Activated naive CD4-positive, alpha-beta T cell treated with anti-CD3 and anti-CD28 coated beads, Interleukin-2, amount 50 U/mL, for 72 hours (primary cell): ENCODE measurements around the gene ATXN8OS. TPM values are rescaled to one million over a fixed set of nuclear protein-coding genes. Genes with fewer than 3 reads are reported as not detected.
"Not testable (repeated sequence)": the region's sequence is repeated elsewhere in the genome, so short reads cannot be mapped to it uniquely, and the experiment has no call there.

ENCODE experiments used
- ATAC-seq, 2 donors: fragments of 150-1000 bp; cut with Tn5 transposase; 2 replicates each; pipeline ENCODE4 v1.10.0; 2021; ENCODE audit warnings: mild to moderate bottlenecking in 2 of 2, moderate library complexity in 2 of 2
- DNase-seq, 2 donors: peaks; one replicate each; pipeline ENCODE4 v3.0.0; 2021 to 2022; ENCODE audit warnings: low spot score in 2 of 2
- H3K27ac Mint-ChIP-seq, 2 donors: one replicate each; pipeline ENCODE4 v1.8.0; 2022; ENCODE audit warnings: mild to moderate bottlenecking in 2 of 2, mixed read lengths in 2 of 2
- H3K36me3 Mint-ChIP-seq, 2 donors: one replicate each; pipeline ENCODE4 v1.8.0; 2022; ENCODE audit warnings: mixed read lengths in 2 of 2
- H3K9me3 Mint-ChIP-seq, 2 donors: one replicate each; pipeline ENCODE4 v1.8.0; 2022; ENCODE audit warnings: mixed read lengths in 2 of 2
- total RNA-seq, 2 donors: library from RNA; stranded (reverse); gene quantifications; one replicate each; pipeline ENCODE4 v1.2.3, GENCODE V29; 2022

The ATXN8OS gene
- not detected for total RNA-seq

GRCh38 chr13:70107498-70108281 lies at the start of gene ATXN8OS:
ATXN8OS (plus strand) TSS chr13:70107826.
- ATAC-seq (no peak), DNase-seq (no peak)
- Mint-ChIP-seq H3K9me3 (peaks cover 14 to 22% of the 10 kb centered on the region in 2 donors), H3K27ac (no peak within 1 kb of the TSS), H3K36me3 (no peaks in the 10 kb centered on the region)

DNA sequence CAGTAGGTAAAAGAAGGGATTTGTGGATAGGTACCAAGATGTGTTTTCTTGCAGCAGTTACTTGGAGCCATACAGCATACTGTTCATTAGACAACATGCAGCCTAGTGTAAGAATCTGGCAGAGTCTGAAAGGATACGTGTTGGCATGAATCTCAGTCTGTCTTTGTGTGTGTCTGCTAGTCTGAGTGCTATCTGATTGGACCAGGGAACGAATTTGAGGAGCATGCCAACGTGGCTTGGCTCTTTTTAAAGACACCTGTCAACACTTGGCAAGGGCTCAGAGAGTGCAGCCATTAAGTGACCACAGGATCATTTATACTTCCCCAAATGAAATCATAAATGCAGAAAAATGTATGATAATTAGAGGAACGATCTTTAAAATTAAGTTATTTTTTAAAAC lies 27.6 kb upstream of the ATXN8OS start:
- H3K27ac Mint-ChIP-seq: no peak overlapping the region
- peaks cover 7 to 9% of the 10 kb centered on the region in 2 donors for H3K9me3 Mint-ChIP-seq
- ATAC-seq (no peak), DNase-seq (no peak)
- H3K36me3 Mint-ChIP-seq: peaks cover 0 to 3% of the 10 kb centered on the region in 2 donors

- ATAC-seq: no peak
- Mint-ChIP-seq H3K36me3 (peaks cover 0 to 5% of the 10 kb centered on the region in 2 donors), H3K27ac (no peak overlapping the region), H3K9me3 (peaks cover 19 to 23% of the 10 kb centered on the region in 2 donors)
- no peak for DNase-seq
Observed at GRCh38 chr13:70087247-70087646, 20.4 kb upstream of the ATXN8OS start.

DNA sequence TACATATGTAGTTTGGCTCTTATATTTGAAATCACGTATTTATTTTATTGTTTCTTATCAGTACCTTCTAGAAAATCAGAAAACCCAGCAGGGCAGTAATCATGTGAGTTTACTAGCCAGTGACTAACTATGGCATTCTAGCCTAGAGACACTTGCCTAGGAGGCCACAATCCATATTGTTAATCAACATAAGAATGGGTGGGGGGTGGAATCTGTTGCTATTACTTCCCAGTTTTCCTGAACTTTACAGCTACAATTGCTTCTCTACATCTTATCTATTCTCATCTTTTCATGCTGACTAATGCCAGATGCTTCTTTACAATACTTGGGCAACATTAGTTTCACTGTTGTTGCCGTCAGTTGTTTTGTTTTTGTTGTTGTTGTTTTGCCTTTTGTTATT lies 18.7 kb upstream of the ATXN8OS start:
- Mint-ChIP-seq H3K27ac (no peak overlapping the region), H3K9me3 (peaks cover 19 to 23% of the 10 kb centered on the region in 2 donors), H3K36me3 (peaks cover 0 to 5% of the 10 kb centered on the region in 2 donors)
- ATAC-seq (no peak), DNase-seq (no peak)

- peaks cover 15 to 23% of the 10 kb centered on the region in 2 donors for H3K9me3 Mint-ChIP-seq
Observed at GRCh38 chr13:70090036-70090723, 17.4 kb upstream of the ATXN8OS start.

GRCh38 chr13:70098669-70099068 lies 9.0 kb upstream of the ATXN8OS start:
- no peaks in the 10 kb centered on the region for H3K36me3 Mint-ChIP-seq
- peaks cover 15 to 16% of the 10 kb centered on the region in 2 donors for H3K9me3 Mint-ChIP-seq
- DNase-seq (no peak), ATAC-seq (no peak)
- H3K27ac Mint-ChIP-seq: no peak overlapping the region

More at GRCh38 chr13:70090036-70090723, 17.4 kb upstream of the ATXN8OS start:
- DNase-seq (no peak), ATAC-seq (no peak)
- Mint-ChIP-seq H3K27ac (no peak overlapping the region), H3K36me3 (peaks cover 0 to under 1% of the 10 kb centered on the region in 2 donors)

DNA sequence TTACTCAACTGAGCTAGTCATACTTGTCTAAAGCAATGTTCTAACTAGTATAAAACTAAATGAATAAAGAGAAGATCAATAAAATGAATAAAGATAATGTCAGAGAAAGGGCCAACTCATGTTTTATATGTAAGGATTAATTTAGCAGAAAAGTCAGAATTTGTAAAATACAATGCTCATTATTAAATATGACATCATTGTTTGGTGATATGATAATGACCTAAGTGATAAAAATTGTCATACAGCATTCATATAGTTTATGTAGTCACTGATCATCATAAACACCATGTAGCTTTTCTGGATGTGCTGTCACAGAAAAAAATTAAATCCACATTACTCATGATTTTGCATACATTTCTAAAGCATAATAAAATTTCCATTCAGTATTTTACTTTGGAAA lies 3.1 kb upstream of the ATXN8OS start:
- DNase-seq (no peak), ATAC-seq (no peak)
- peaks cover 14 to 18% of the 10 kb centered on the region in 2 donors for H3K9me3 Mint-ChIP-seq
- no peak overlapping the region for H3K27ac Mint-ChIP-seq
- H3K36me3 Mint-ChIP-seq: no peaks in the 10 kb centered on the region

- DNase-seq (no peak), ATAC-seq (no peak)
- peaks cover 14 to 22% of the 10 kb centered on the region in 2 donors for H3K9me3 Mint-ChIP-seq
- H3K27ac Mint-ChIP-seq: no peak overlapping the region
- H3K36me3 Mint-ChIP-seq: no peaks in the 10 kb centered on the region
Observed at GRCh38 chr13:70107125-70107497, 515 bp upstream of the ATXN8OS start.

- Mint-ChIP-seq H3K36me3 (no peaks in the 10 kb centered on the region), H3K9me3 (peaks cover 7 to 15% of the 10 kb centered on the region in 2 donors), H3K27ac (no peak within 1 kb of the TSS)
- ATAC-seq (no peak), DNase-seq (no peak)
Observed at GRCh38 chr13:70108356-70109105, 905 bp downstream of the ATXN8OS start, which contains the start of gene KLHL1. KLHL1 (minus strand) TSS chr13:70108452; CDS start chr13:70107699, 753 bp downstream.

GRCh38 chr13:70117338-70117905 lies 9.8 kb downstream of the ATXN8OS start:
- DNase-seq: no peak
- Mint-ChIP-seq H3K36me3 (no peaks in the 10 kb centered on the region), H3K27ac (no peak overlapping the region), H3K9me3 (peaks cover 10 to 21% of the 10 kb centered on the region in 2 donors)
- no peak for ATAC-seq

DNA sequence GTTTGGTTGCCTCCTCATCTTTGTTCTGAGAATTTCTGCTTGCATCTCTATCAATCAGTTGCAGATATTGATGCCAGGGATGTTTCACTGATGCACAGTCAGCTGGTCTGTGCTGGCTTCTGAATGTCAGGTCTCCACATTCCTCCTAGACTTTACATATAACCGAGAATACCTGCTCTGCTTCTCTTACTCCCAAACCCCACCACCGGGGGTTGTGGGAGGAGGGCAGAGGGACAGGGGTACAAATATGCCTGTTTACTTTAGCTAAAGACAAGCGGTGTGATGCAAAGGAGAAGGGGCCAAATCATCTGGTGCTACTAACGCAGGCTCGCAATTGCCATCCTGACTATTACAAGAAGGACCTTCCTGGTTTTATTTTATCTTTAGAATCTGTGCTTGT lies 18.1 kb downstream of the ATXN8OS start:
- ATAC-seq (no peak), DNase-seq (no peak)
- Mint-ChIP-seq H3K36me3 (no peaks in the 10 kb centered on the region), H3K27ac (no peak overlapping the region), H3K9me3 (peaks cover 7 to 16% of the 10 kb centered on the region in 2 donors)

- Mint-ChIP-seq H3K9me3 (peaks cover 13 to 17% of the 10 kb centered on the region in 2 donors), H3K27ac (no peak overlapping the region), H3K36me3 (no peaks in the 10 kb centered on the region)
- no peak for DNase-seq
- no peak for ATAC-seq
Observed at GRCh38 chr13:70128098-70128497, 20.5 kb downstream of the ATXN8OS start.

GRCh38 chr13:70142658-70143057 lies 35.0 kb downstream of the ATXN8OS start:
- not testable (repeated sequence) for H3K36me3 Mint-ChIP-seq, ATAC-seq

GRCh38 chr13:70162141-70162540 lies 54.5 kb downstream of the ATXN8OS start:
- Mint-ChIP-seq H3K9me3 (peaks cover 17 to 21% of the 10 kb centered on the region in 2 donors), H3K27ac (no peak overlapping the region), H3K36me3 (no peaks in the 10 kb centered on the region)
- ATAC-seq (no peak), DNase-seq (no peak)

More at GRCh38 chr13:70142658-70143057, 35.0 kb downstream of the ATXN8OS start:
- H3K9me3 Mint-ChIP-seq, DNase-seq, H3K27ac Mint-ChIP-seq: not testable (repeated sequence)

DNA sequence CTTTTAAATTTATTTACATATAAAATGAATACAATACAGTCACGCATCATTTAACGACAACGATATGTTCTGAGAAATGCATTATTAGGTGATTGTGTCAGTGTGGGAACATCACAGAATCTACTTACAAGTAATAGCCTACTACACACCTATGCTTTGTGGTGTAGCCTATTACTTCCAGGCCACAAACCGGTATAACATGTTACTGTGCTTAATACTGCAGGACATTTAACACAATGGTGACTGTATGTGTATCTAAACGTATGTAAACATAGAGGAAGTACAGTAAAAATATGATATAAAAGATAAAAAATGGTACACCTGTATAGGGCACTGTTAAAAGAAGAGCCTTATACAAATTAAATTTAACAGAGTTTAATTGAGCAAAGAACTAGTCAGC lies 63.1 kb downstream of the ATXN8OS start:
- Mint-ChIP-seq H3K27ac (no peak overlapping the region), H3K9me3 (peaks cover 23 to 24% of the 10 kb centered on the region in 2 donors), H3K36me3 (peaks cover 0 to 6% of the 10 kb centered on the region in 2 donors)
- DNase-seq (no peak), ATAC-seq (no peak)

GRCh38 chr13:70171151-70171550 lies 63.5 kb downstream of the ATXN8OS start:
- Mint-ChIP-seq H3K9me3 (peaks cover 24% of the 10 kb centered on the region in 2 donors), H3K27ac (no peak overlapping the region), H3K36me3 (peaks cover 0 to 6% of the 10 kb centered on the region in 2 donors)
- DNase-seq (no peak), ATAC-seq (no peak)
